ENCODE data around the gene ULK4.

GRCh38 chr3:41464858-41465257 is 497.0 kb downstream of the ULK4 start:
- TF ChIP-seq, protein P1, sequence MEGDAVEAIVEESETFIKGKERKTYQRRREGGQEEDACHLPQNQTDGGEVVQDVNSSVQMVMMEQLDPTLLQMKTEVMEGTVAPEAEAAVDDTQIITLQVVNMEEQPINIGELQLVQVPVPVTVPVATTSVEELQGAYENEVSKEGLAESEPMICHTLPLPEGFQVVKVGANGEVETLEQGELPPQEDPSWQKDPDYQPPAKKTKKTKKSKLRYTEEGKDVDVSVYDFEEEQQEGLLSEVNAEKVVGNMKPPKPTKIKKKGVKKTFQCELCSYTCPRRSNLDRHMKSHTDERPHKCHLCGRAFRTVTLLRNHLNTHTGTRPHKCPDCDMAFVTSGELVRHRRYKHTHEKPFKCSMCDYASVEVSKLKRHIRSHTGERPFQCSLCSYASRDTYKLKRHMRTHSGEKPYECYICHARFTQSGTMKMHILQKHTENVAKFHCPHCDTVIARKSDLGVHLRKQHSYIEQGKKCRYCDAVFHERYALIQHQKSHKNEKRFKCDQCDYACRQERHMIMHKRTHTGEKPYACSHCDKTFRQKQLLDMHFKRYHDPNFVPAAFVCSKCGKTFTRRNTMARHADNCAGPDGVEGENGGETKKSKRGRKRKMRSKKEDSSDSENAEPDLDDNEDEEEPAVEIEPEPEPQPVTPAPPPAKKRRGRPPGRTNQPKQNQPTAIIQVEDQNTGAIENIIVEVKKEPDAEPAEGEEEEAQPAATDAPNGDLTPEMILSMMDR (IDR thresholded peaks at IDR 0.05 in 8 of 11, conservative IDR thresholded peaks at IDR 0.05 in 3 of 11) = no peak
- no peak for TF ChIP-seq POLR2AphosphoS5 (IDR thresholded peaks at IDR 0.05)
- no peak for TF ChIP-seq POLR2A (IDR thresholded peaks at IDR 0.05)

Data from spleen (tissue), 7 donors.